Progenitor cell of endocrine pancreas (in vitro differentiated cells): ENCODE data around the gene ASIC1. TPM values are rescaled to one million over a fixed set of nuclear protein-coding genes. Genes with fewer than 3 reads are reported as not detected.

Experiments used
- DNase-seq: peaks from one replicate; pipeline ENCODE4 v3.0.0; 2021; ENCODE audit warnings: low spot score; ENCODE audit not compliant: unreplicated experiment
- H3K27ac Mint-ChIP-seq: 2 replicates; pipeline ENCODE4 v1.8.0; 2021; ENCODE audit warnings: mild to moderate bottlenecking, moderate library complexity, mixed read lengths
- H3K27me3 Mint-ChIP-seq: 2 replicates; pipeline ENCODE4 v1.8.0; 2021; ENCODE audit warnings: mixed read lengths
- H3K36me3 Mint-ChIP-seq: 2 replicates; pipeline ENCODE4 v1.8.0; 2022; ENCODE audit warnings: mixed read lengths; ENCODE audit not compliant: insufficient read depth
- H3K4me1 Mint-ChIP-seq: 2 replicates; pipeline ENCODE4 v1.8.0; 2021; ENCODE audit warnings: low read depth, mixed read lengths
- H3K4me3 Mint-ChIP-seq: 2 replicates; pipeline ENCODE4 v1.8.0; 2021; ENCODE audit warnings: low read depth, mild to moderate bottlenecking, moderate library complexity, mixed read lengths
- H3K9me3 Mint-ChIP-seq: 2 replicates; pipeline ENCODE4 v1.8.0; 2021; ENCODE audit warnings: low read depth, mixed read lengths
- CTCF ChIP-seq: fragments of 200-600 bp; sonication (generic); IDR thresholded peaks from one replicate; pipeline ENCODE4 v1.5.0; 2021; ENCODE audit warnings: antibody characterized with exemption, mild to moderate bottlenecking; ENCODE audit not compliant: unreplicated experiment
- total RNA-seq: library from RNA; stranded (reverse); gene quantifications from 2 replicates; pipeline ENCODE4 v1.2.1, GENCODE V29; 2021

The ASIC1 gene
- total RNA-seq, 1 donor from 2014 or later = 5.2 TPM

- Mint-ChIP-seq H3K36me3 (peaks cover 23% of the 10 kb centered on the region), H3K4me3 (no peak overlapping the region), H3K27me3 (no peaks in the 10 kb centered on the region), H3K9me3 (no peaks in the 10 kb centered on the region), H3K4me1 (no peaks in the 10 kb centered on the region), H3K27ac (no peak overlapping the region)
- DNase-seq = no peak
- TF ChIP-seq CTCF = peak; percentile 78
These were observed 75.2 kb downstream of the ASIC1 start for GRCh38 chr12:50132505-50133135.

Other genes starting within 250 kb of the ASIC1 start
- 33.4 and 34.5 TPM in 2 replicates for gene NCKAP5L, start 229.2 kb upstream of the ASIC1 start, total RNA-seq
- 6.1 and 7.3 TPM in 2 replicates for gene BCDIN3D, start 214.5 kb upstream of the ASIC1 start, total RNA-seq
- gene FAIM2, start 153.7 kb upstream of the ASIC1 start, total RNA-seq = not detected in 2 replicates
- 0.29 and 1.0 TPM in 2 replicates for gene AQP2, start 106.9 kb upstream of the ASIC1 start, total RNA-seq
- 1.8 and 2.0 TPM in 2 replicates for gene AQP5, start 95.7 kb upstream of the ASIC1 start, total RNA-seq
- 0.29 TPM in 1 of 2 replicates, not detected in the other for gene AQP6, start 84.6 kb upstream of the ASIC1 start, total RNA-seq
- gene RACGAP1, start 32.1 kb upstream of the ASIC1 start, total RNA-seq = 40.0 and 42.1 TPM in 2 replicates
- gene SMARCD1, start 27.7 kb downstream of the ASIC1 start, total RNA-seq = 160 and 167 TPM in 2 replicates
- gene GPD1, start 46.4 kb downstream of the ASIC1 start, total RNA-seq = 2.0 and 2.1 TPM in 2 replicates
- 25.1 and 30.1 TPM in 2 replicates for gene COX14, start 54.6 kb downstream of the ASIC1 start, total RNA-seq
- 66.5 and 69.1 TPM in 2 replicates for gene CERS5, start 109.8 kb downstream of the ASIC1 start, total RNA-seq
- gene LIMA1, start 225.9 kb downstream of the ASIC1 start, total RNA-seq = 39.9 and 40.9 TPM in 2 replicates